HG03066 (cell line): ENCODE data around the gene PTPRQ.
"Not testable (repeated sequence)": the region's sequence is repeated elsewhere in the genome, so short reads cannot be mapped to it uniquely, and the experiment has no call there.

Source experiments
- ATAC-seq: cut with Tn5 transposase; IDR thresholded peaks from one replicate; pipeline ENCODE4 v1.9.1; 2021; ENCODE audit warnings: low read depth; ENCODE audit not compliant: unreplicated experiment

PTPRQ gene

DNA sequence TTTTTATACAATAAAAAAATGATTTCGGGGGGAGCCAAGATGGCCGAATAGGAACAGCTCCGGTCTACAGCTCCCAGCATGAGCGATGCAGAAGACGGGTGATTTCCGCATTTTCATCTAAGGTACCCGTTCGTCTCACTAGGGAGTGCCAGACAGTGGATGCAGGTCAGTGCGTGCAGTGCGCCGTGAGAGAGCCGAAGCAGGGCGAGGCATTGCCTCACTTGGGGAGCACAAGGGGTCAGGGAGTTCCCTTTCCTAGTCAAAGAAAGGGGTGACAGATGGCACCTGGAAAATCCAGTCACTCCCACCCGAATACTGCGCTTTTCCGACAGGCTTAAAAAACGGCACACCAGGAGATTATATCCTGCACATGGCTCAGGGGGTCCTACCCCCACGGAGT lies 17.8 kb downstream of the PTPRQ start:
- ATAC-seq = not testable (repeated sequence)

DNA sequence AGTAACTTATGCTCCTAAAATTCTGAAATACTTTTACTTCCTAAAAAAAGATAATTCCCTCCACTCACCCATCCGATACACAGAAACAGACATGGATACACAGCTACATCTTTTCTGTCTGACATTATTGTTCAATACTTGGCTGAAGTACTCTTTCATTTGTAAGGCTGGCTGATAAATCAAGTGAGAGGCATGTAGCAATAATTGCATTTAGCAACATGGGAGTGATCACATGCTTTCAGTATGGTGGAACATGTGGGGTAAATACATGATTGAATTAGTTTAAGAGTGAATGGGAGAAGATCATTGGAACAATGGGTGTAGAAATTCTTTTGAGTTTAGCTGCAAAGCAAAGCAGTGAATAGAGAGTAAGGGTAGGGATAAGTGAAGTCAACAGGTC lies 25.6 kb downstream of the PTPRQ start:
- ATAC-seq = no peak

DNA sequence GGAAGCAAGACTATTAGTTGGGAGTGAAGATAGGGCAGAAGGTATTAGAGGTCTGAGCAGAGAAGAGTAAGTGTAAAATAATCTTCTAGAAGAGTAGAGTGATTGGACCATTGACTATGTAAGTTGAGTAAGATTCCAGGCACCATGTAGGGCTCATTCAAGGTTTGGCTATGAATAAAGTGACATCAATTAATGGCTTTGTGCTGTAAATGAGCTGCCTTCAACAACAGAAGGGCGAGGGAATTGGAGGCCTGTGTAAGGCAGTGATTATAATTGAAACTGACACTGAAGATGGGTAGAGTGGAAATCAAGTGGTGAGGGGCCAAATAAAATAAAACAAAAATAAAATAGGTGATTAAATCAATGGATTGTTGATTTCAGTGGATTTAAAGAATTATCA lies 26.4 kb downstream of the PTPRQ start:
- ATAC-seq = no peak

DNA sequence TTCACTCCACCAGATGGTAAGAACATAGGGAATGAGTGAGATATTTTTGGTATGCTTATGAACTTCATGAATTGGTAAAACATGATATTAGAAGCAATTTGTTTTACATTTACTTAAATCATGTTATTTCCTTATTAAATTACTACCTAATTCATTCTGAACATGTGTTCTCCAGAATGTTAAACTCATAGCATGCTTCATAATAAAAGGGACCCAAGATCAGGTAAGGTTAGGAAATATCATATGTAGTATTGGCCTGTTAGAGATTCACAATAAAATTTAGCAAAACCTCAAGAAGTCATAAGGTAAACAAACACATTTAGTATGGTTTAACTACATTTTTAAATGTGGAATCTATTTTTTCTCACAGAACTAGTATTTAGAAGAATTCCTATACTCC lies 28.2 kb downstream of the PTPRQ start:
- ATAC-seq = no peak

DNA sequence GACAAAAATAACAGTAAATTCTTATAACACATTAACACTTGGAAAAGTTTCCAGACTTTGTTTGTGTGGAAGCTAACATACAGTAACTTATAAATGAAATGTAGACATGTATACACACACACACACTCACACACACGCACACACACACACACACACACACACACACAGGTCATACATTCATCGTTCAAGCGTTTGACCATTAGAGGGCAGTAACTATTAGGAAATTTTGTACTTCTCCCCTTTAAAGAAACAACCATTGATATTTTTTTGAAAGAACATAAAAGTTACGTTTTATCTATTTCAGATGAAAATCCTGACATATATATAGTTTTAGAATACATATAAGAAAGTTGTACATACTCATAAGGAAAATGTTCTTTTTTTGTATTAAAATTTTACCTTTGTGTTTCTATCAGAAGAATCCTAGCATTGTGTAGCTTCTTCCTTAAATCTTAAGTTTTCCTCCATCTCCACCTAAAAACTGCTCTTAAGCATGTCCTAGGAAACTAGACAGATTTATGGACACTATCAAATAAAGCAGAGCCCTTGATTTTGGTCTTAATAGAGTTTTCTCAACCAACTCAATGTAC lies 29.0 kb downstream of the PTPRQ start:
- ATAC-seq = no peak

DNA sequence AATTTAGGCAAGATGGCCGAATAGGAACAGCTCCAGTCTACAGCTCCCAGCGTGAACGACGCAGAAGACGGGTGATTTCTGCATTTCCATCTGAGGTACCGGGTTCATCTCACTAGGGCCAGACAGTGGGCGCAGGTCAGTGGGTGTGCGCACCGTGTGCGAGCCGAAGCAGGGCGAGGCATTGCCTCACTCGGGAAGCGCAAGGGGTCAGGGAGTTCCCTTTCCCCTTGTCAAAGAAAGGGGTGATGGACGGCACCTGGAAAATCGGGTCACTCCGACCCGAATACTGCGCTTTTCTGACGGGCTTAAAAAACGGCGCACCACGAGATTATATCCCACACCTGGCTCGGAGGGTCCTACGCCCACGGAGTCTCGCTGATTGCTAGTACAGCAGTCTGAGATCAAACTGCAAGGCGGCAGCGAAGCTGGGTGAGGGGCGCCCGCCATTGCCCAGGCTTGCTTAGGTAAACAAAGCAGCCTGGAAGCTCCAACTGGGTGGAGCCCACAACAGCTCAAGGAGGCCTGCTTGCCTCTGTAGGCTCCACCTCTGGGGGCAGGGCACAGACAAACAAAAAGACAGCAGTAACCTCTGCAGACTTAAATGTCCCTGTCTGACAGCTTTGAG lies 33.6 kb downstream of the PTPRQ start:
- ATAC-seq = not testable (repeated sequence)

DNA sequence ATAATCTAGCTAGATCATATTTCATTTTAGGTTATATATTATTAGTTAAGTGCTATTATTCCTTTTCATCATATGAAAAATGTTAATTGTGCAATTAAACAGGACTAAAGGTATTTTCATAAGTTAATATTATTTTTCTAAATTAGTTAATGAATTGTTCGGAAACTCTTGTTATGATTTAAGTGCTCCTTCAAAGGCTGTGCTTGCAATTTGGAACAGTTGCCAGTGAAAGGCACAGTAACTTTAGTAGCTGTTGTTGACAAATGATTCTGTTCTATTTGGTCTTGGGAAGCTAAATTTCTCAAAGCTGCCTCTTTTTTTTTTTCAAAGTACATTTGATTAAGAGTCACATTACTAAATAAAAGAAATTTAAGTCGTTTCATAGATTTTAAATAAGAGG lies 40.7 kb downstream of the PTPRQ start:
- ATAC-seq = no peak

DNA sequence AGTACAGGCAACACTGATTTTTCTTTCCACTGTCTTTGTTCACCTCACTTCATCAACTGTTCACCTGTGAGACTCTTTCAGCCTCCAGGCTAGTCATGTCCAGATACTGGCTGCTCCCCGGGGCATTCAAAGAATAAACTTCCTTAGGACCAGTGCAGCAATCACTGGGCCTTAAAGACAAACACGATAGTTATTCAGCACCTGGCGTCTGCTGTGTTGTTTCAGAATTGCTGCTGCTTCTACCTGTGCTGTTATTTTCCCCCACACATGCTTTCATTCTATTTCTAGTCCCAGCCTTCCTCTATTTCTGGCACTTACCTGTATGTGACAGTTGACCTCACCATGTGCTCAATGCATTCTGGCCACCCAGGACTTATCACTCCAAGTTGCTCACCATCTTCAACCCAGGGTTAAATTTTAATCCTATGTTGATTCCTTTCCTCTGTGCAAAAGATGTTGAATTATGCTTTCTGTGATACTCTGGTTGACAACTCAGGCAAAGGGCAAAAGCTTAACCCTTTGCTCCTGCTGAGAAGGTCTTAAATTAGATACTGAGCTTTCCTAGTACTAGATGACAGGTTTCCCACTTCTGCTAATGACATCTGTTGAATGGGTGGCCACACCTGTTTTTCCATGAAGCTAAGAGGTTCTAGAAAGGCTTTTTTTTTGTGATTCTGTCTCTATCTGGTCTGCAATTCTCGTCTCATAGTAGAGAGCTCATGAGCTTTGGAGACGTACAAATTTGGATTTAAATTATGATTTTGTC lies 41.4 kb downstream of the PTPRQ start:
- no peak for ATAC-seq

DNA sequence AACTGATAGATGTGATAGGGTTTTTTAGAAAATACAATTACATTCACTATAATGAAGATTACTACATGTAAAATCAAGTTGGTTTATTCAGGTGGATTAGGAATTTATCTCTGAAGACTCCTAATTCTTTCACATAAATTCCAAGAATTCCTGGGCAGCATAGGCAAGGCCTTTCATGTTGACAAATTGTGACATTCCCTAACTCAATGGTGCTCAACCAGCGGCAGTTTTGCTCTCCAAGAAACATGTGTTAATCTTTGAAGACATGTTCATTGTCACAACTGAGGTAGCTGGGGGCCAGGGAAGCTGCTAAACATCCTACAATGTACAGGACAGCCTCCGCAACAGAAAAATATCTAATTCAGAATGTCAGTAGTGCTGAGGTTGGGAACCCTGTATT lies 46.3 kb downstream of the PTPRQ start:
- ATAC-seq = no peak

DNA sequence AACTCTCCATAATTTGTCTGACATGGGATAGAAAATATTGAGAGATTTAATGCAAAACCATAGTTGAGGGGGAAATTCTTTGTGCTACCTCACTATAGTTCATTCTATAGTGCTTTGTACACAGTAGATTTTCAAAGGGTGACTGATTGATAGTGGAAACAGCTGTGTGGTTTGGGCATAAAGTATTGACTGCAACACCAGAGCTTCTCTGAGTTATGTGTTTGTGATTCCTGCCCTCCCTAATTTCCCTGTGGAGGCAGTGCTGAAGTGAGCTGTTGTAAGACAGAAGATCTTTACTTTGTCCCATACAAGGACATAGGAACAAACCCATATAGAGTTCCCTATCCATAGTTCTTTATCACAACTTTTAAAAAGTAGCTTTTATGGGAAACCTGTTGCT lies 47.1 kb downstream of the PTPRQ start:
- no peak for ATAC-seq

DNA sequence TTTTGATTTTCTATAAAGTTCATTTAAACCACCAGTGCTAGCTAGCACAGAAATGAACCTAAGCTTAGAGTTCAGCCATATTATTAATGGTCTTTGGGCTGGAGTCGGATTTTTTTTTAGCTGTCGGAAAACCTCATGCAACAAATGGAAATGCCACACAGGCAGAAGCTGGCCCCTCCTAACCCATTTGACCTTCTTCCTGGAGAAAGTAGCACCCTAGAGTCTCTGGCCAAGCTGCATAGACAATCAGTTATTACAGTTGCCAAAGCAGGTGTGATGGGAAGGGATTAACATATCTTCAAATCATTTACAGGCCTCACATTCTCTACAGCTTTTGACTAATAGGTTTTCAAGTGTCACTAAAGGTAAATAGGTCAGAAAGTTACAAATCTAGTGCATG lies 49.4 kb downstream of the PTPRQ start:
- ATAC-seq = no peak

DNA sequence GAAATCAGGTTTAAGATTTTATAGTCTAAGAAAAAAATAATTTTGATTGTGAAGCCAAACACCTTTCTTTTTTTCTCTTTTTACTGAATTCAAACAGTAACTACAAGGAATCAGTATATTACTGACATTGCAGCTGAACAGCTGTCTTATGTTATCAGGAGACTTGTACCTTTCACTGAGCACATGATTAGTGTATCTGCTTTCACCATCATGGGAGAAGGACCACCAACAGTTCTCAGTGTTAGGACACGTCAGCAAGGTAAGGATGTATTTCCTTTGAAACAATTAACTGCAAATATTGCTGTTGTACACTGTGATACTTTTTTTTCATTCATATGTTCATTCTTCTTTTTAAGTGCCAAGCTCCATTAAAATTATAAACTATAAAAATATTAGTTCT lies 50.8 kb downstream of the PTPRQ start:
- ATAC-seq = no peak

DNA sequence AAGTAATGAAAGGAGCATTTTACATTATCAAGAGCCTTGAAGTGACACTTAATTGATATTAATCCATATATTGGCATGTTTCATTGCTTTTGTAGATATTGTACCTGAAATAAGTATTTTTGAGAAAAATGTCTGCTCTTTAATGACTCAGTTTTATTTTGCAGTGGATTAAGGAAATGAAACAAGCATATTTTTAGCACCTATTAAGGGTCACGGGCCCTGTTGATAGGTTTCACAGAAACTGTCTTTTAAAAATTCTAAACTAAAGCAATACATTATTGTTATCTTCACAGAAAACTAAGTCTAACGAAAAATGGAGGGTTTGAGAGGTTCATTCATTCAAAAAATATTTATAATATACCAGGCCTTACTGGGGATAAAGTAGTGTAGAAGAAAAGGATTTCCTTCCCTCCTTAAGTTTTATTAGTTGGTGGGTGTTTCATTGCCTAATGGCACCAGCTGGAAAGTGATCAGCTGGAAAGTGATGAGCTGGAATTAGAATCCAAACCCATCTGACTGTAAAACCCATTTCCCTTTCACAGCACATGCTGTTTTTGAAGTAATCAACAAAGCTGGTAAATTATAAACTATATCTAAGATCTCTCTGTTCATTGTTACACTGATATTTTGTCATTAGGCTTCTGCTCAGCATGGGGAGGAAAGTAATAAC lies 54.2 kb downstream of the PTPRQ start:
- ATAC-seq = no peak

DNA sequence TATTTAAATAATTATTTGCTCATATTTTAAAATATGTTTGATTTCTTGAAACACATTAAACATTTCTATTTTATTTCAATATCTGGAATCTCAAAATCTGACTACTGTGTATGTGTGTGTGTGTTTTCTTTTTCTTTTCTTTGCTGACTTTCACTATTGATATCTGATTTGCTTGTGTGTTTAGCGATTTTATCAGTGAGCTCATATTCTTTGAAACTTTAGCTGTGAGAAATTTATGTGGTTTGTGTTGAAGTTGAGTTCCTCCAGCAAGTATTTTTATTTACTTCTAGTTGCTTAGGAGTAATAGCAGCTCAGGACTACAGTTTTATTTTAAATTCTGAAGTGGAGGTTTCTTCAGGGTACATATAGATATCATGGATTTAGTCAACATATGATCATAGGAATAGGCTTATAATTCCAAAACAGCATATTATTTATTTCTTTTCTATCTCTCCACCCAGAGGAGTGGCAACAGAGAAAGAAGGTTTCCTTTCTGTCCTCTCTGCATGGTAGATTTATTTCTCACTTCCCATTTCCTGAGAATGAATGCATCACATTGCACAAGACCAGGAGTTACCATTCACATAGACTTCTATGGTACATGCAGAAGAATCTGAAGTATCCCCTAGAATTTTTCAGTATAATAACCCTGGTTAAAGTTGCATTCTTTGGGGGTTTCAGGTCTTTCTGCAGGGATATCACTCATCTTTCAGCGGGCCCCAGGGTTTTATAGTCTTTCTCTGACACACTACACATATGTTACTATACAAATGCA lies 60.5 kb downstream of the PTPRQ start:
- ATAC-seq = peak; percentile 72

DNA sequence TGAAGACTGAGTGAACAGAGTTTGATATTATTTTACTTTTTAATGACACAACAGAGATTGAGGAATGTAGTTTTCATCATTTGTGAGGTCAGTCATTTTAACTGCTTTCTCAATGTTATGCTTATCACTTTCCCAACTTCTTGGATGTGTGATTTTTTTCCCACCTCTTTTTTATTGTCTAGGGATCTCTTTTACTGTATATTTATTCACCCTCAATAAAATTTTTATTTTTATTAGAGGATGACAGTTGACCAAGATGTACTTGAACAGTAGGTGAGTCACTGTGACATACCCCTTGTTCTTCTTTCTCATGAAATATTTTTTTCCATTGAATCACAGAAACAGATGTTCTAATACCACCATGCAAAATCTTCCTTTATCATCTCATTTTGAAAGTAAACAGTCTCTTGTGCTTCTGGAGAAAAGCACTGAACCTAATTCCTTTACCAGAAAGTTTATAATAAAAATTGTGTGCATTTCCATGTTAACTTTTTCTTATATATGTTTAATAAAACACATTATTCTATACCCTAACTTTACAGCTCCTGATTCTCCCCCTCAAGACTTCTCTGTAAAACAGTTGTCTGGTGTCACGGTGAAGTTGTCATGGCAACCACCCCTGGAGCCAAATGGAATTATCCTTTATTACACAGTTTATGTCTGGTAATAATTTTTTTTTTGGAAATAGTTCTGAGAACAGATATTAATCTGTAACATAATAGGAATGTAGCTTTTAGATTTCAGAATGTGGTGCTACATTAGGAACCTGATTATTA lies 65.9 kb downstream of the PTPRQ start:
- no peak for ATAC-seq

DNA sequence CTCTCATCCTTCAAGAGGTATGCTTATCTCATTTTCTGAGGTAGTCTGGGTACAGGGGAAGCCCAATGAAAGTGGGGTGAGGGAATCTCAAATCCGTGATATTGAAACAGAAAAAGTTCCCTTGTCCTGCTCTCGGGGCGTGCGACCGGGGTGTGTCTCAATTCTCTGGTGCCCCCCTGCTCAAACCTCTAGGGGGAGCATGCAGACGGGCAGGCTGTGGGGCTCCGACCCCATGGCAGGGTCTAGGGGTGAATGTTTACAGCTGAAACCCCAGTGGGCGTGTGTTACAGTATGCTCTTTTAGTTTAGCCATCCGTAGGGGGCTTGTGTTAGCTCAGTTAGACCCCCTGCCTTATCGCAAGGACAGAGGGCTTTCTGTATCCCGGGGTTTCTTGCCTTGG lies 68.7 kb downstream of the PTPRQ start:
- no peak for ATAC-seq

DNA sequence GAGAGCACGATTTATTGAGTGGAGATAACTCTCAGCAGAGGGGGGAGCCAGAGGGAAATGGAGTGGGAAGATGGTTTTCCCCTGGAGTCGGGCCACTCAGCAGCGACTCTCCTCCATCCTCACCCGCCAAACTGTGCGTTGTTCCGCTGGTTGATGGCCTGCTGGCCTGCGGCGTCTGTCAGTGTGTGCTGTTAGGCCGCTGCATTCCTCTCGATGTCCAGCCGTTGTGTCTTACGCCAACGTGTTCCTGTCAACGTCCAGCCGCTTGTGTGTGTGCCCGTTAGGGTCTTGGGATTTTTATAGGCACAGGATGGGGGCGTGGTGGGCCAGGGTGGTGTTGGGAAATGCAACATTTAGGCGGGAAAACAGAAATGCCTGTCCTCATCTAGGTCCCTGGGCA lies 69.2 kb downstream of the PTPRQ start:
- ATAC-seq = no peak

DNA sequence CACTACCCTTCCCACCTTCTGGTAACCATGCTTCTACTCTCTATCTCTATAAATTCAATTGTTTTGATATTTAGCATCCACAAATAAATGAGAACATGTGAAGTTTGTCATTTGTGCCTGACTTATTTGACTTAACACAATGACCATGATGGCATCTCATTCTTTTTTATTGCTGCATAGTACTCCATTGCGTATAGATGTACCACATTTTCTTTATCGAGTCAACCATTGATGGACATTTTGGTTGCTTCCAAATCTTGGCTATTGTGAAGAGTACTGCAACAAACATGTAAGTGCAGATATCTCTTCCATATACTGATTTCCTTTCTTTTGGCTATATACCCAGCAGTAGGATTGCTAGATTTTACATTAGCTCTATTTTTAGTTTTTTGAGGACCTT lies 73.6 kb downstream of the PTPRQ start:
- no peak for ATAC-seq

DNA sequence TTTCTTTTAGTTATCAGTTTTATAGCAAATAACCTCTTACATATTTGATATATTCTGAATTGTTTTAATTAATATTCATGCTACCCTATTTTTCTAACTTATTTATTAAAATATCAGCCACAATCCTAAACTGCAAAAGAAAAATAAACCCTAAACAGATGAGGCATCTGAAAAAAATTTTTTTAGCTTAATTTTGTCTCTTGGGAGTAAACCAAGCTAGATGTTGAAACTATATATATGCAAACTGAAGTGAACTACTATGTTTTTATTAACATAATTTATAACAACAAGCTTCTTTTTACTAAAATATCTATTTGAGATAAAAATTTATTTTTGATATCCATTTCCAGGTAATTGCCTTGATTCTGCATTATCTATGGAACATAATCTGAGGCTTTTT lies 87.6 kb downstream of the PTPRQ start:
- no peak for ATAC-seq

DNA sequence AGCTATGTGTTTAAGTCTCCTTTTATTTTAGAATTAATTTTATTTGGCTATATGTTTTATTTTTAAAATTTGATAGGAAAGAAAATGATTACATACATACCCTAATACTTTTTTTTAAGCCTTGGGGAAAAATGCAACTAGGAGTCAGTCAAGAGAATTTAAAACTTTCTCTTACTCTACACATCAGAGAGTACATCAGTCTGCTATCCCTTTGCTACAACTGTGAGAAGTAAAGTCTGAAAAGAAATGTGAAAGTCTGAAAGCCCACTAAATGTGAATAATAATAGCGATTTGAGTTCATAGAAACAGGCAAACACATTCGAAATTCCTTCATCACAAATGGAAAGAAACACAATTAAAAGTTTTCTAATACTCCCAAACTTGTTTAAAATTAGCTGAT lies 95.0 kb downstream of the PTPRQ start:
- no peak for ATAC-seq
